IPS-11a (cell line): ENCODE results near the gene DRD5.
"Not testable (repeated sequence)": the region's sequence is repeated elsewhere in the genome, so short reads cannot be mapped to it uniquely, and the experiment has no call there.

ENCODE experiments used
- H3K4me3 ChIP-seq: one replicate; pipeline ENCODE4 v1.5.1; 2013; ENCODE audit warnings: low read depth, low read length, control low read depth

DRD5 gene

DNA sequence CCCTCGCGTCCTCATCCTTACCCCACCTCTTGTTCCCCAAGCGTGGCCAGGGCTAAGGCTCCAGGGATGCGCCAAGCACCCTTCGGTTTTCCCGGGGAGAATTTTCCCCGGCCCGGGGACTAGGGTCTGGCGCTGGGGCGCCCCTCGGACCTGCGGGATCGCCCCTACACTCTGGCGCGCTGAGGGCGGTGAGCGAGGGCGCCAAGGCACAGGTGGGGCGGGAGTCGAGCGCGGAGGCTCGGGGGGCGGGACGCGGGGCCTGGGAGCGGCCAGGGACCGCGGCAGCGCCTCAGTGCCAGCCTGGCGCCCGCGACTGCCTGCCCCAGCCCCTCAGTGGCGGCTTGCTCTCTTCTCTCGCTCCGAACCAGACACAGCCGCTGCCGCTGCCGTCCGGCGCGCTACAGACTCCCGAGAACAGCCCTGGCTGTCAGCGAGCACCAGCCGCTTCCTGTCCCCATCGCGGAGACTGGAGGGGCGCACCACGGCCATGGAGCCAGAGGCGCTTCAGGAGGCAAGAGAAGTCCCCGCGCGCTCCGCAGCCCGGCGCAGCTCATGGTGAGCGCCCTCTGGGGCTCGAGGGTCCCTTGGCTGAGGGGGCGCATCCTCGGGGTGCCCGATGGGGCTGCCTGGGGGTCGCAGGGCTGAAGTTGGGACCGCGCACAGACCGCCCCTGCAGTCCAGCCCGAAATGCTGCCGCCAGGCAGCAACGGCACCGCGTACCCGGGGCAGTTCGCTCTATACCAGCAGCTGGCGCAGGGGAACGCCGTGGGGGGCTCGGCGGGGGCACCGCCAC is at the start of gene DRD5:
DRD5 (plus strand) TSS at position 292 of the 793 bp plus-strand sequence; CDS start at position 688, 396 bp downstream.
- peak within 1 kb of the TSS; percentile 8 for H3K4me3 ChIP-seq

DNA sequence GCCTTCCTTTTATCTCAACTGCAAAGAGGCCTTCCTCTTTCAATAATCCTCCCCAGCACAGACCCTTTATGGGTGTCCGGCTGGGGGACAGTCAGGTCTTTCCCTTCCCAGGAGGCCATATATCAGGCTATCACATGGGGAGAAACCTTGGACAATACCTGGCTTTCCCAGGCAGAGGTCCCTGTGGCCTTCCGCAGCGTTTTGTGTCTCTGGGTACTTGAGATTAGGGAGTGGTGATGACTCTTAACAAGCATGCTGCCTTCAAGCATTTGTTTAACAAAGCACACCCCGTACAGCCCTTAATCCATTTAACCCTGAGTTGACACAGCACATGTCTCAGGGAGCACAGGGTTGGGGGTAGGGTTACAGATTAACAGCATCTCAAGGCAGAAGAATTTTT is 49.2 kb upstream of the DRD5 start:
- not testable (repeated sequence) for H3K4me3 ChIP-seq

DNA sequence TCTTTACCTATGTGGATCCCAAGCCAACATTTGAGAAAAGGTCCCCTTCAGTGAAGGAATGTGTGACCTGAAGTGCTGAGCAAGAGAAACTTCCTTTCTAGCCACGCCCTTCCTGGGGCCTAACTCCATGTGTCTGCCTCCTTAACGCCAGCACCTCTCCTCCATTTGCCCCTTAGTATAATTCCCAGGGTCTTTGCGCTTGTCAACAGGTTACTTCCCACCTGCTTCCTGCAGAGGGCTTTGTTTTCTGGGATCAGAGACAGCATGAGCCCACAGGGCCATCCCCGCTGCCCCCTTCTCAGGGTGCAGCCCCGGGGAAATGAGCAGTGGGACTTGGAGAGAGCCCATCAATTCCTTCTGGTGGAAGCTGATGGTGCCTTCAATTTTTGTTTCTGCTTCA is 45.9 kb upstream of the DRD5 start:
- H3K4me3 ChIP-seq: no peak overlapping the region

DNA sequence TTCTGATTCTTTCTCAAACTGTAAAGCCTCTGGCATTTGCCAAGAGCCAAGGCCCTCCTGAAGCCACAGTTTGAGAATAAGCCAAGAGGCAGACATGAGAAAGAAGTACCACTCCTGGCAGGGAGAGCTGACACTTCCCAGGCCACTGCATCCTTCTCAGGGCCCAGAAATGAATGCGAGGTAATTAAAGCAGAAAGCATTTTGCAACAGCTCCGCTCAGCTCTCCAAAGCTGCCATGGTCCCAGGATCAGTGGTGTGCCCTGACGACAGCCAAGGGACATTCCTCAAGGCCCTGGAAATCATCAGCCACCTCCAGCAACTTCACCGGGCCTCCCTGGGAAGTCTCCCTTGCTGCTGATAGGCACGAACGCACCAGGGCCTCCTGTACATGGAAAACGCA is 44.2 kb upstream of the DRD5 start:
- H3K4me3 ChIP-seq: not testable (repeated sequence)

DNA sequence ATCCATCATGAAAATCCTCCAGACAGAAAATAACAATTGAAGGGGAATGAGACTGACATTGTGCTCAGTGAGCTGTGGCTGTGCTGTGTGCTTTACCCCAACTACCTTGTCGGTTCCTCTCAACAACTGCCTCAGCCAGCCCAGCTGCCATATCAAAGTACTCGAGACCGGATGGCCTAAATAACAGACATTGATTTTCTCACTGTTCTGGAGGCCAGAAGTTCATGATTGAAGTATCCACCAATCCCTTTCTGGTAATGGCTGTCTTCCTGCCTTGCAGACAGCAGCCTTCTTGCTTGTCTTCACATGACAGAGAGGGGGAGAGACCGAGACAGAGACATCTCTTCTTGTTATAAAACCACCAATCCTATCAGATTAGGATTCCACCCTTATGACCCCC is 37.6 kb upstream of the DRD5 start:
- not testable (repeated sequence) for H3K4me3 ChIP-seq

DNA sequence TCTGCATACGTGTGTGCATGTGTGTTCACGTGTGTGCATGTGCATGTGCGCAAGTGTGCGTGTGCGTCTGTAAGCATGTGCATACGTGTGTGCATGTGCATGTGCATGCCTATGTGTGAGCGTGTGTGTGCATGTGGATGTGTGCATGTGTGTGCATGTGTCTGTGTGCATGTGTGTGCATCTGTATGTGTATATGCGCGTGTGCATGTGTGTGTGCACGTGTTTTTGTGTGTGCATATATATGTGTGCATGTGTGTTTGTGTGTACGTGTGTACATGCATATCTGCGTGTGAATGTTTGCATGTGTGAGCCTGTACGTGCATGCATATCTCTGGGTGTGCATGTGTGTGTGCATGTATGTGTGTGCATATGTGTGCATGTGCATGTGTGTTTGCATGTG is 35.7 kb upstream of the DRD5 start:
- no peak overlapping the region for H3K4me3 ChIP-seq

DNA sequence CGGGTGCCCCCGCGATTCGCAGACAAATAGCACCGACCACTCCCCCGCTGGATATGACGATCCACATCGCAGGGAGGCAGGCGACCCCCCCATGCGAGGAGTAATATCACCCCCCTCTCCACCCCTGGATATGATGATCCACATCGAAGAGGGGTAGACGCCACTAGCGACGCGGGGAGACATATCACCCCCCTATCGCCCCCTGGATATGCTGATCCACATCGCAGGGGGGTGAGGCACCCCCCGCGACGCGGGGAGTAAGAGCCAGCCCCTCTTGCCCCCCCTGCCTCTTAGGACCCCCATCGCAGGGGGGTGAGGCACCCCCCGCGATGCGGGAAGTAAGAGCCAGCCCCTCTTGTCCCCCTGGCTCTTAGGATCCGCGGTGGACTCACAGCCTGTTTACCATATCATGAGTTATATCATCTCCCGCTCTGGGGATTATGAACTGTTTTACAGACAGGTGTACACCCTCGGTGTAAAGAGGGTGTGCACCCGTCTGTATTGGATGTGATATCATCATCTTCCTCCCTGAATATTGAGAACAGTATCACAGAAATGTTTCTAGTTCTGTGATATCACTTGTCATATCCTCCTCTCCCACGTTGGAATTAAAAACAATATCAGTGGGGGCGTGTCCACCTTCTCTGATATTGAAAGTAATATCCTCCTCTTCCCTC is 22.7 kb upstream of the DRD5 start:
- no peak overlapping the region for H3K4me3 ChIP-seq

DNA sequence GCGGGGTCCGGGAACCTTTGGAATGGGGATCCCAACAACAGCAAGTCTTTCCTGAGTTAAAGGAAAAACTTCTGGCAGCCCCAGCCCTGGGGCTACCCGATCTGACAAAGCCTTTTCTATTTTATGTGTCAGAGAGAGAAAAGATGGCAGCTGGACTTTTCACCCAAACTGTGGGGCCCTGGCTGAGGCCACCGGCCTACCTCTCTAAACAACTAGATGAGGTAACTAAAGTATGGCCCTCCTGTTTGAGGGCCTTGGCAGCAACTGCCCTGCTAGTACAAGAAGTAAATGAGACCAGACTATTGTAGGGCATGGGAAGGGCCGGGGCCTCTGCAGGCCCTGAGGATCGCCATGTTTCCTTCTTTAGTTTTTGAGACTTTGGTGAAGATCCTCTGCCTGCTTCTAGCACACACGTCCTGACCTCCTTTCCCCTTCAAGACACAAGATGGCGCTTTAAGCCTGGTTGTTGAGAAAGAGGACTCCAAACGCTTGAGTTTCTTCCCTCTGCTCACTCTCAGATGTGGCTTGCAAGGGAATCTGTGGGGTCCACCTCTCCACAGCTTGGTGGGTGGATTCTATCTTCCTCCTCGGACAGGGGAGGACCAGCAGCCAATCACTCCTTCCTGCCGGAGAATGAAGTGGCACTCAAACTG is 18.5 kb upstream of the DRD5 start:
- no peak overlapping the region for H3K4me3 ChIP-seq

DNA sequence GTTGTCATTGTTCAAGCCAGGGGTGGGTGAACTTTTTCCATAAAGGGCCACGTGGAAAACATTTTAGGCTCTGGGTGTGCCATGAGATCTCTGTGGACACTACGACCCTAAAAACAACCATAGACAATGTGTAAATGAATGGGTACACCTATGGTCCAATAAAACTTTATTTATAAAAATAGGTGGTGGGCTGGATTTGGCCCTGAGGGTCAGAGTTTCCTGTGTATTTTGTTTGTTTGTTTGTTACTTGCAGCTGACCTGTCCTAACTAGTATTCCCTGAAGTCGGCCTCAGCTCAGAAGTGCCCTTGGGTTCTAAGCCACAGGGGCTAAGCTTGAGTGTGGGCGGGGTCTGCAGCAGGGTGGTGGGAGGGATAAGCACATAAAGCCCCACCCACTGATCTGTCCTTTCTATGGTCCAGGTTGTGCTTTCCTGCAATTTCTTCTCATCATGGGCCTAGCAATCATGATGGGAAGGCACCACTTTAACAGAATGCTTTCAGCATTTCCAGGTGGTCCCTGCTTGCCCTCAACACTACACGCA is 17.2 kb upstream of the DRD5 start:
- H3K4me3 ChIP-seq: no peak overlapping the region

DNA sequence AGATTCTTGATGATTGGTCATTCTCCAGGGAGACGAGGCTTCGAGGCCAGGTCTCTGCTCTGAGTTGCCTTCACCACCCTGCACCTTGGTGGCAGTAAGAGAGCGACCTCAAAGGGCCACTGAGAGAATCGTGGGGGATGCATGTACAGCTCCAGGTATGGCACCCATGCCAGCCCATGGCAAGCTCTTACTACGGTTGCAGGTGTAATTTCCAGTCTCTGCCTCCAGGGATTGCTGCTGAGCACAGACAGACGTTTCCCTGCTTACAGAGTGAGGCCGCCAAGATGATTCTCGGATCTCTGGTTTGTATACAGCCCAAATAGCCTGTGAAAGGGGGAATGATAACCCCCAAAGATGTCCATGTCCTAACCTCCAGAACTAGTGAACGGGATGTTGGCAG is 16.3 kb upstream of the DRD5 start:
- H3K4me3 ChIP-seq: no peak overlapping the region

DNA sequence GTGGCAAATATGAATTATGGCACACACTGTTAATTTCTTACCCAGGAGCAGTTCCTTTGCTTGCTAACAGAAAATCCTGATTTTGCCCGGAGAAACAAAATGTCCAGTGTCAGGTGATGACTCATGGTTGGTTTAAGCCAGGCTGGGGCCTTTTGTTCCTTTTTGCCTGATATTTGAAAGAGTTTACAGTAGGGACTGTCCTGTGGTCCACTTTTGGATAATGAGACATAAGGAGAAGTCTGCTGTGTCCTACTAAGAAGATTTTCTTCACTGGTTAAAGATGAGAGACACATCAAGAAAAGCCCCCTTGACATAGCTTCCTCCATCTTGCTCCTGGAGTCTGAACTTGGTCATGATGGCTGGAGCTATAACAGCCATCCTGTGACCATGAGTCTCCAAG is 12.1 kb upstream of the DRD5 start:
- H3K4me3 ChIP-seq: no peak overlapping the region

DNA sequence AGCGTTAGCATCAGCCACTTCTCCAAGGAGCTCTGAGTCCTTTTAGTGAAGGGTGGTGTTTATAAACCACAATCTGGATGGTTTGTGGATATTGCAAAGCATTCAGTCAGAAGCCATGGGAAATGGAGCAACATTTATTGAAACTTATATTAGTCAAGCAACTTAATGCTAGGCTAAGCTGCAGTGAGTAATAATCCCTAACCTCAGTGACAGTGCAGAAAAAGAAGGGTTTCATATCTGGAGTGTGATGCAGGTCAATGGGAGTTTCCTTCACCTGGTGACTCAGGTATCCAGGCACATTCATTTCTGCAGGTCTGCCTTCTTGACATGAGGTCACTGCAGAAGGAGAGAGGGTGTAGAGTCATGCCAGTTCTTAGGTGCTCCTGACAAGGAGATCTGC is 10.4 kb upstream of the DRD5 start:
- no peak overlapping the region for H3K4me3 ChIP-seq

DNA sequence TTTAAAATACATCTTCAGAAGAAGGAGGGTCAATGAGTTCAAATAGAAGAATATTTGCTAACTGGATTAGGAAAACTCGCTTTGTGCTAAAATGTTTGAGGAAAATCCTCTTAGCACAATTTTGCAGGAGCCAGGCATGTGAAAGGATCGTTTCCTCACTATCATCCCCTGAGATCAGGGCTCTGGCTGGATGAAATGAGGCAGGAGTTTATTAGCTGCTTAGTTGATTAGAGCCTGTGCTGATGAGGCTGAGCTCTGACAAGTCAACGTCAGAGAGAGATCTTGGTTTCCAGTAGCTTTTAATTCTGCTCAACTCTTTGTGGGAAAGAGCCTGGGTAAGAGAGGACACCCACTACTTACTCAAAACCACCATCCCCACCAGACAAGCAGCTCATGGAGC is 8.0 kb upstream of the DRD5 start:
- no peak overlapping the region for H3K4me3 ChIP-seq

DNA sequence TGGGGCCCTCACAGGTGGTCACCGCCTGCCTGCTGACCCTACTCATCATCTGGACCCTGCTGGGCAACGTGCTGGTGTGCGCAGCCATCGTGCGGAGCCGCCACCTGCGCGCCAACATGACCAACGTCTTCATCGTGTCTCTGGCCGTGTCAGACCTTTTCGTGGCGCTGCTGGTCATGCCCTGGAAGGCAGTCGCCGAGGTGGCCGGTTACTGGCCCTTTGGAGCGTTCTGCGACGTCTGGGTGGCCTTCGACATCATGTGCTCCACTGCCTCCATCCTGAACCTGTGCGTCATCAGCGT is 652 bp downstream of the DRD5 start:
- H3K4me3 ChIP-seq: no peak overlapping the region

DNA sequence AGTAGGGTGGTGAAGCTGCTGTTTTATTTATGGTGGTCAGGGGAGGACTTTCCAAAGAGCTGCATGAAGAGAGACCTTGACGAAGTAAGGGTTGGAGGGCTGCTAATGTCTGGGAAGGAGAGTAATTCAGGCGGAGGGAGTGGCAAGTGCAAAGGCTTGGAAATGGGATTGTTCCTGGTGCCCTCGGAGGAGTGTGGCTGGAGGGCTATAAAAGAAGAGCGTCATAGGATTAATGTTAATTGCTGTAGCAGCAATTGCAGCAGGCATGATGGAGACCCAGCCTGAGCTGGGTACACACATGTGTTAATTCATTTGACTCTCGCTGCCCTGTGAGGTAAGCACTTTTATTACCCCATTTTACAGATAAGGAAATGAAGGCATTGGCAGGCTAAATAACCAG is 4.5 kb downstream of the DRD5 start:
- H3K4me3 ChIP-seq: not testable (repeated sequence)

DNA sequence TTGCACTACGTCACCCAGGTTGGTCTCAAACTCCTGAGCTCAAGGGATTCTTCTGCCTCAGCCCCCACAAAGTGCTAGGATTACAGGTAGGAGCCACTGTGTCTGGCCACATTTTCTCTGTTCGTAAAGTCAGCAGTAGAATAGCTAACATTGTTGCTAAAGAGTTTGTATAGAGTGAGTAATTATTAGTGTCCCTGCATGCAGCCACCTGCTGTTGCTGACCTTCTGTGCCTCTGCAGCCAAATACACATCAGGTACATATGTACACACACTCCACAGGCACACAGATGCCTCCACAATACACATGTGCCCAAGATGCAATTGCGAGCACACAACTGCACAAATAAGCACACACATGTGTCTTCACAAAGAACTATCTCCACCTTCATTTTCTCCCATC is 10.9 kb downstream of the DRD5 start:
- no peak overlapping the region for H3K4me3 ChIP-seq

DNA sequence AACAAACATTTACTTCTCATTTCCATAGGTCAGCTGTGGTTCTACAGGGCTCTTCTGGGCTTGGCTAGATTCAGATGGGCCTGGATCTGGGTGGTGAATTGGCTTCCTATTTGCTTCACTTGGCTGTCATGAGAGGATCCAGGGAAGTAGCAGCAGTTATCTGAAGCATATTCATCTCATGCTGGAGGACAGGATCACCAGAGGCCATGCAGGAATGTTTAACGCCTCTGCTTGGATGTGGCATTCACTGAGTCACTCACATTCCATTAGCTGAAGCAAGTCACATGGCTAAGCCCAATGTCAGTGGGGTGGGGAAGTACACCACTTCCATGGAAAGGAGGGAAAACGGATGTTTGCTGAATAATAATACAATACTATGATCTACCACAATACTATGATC is 15.2 kb downstream of the DRD5 start:
- not testable (repeated sequence) for H3K4me3 ChIP-seq

DNA sequence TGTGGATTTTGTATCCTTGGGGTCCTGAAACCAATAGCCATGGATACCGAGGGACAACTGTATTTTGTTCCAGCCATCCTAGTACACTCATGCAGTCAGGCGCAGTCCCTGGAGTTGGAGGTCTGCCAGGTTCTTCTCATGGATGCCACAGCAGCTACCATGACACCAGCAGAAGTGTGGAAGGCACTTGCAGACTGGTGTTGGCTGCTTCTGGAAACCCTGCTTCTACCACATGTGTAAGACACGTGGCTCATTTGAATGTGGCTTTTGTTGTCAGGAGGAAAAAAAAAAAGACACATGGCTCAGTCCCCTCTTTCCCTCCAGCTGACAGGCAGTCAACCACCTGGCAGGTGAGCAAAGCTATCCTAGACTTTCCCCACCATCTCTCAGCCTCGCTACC is 19.4 kb downstream of the DRD5 start:
- no peak overlapping the region for H3K4me3 ChIP-seq

DNA sequence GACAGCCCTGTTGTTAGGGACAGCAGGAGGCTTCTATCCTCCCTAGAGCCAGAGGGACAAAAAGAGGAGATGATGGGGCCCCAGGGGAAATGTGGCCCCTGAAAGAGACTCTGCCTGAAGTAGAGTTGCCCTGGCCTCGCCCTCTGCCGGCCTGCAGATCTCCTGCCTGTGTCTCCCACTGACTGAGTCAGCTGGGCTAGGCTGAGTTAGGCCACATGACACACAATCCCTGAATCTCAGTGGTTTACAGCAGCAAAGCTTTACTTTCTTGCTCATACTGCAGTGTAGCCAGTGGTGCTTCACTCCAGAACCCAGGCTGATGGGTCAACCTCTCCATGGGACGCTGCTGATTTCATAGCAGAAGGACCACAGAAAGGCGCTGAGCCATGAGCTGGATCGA is 23.5 kb downstream of the DRD5 start:
- no peak overlapping the region for H3K4me3 ChIP-seq

DNA sequence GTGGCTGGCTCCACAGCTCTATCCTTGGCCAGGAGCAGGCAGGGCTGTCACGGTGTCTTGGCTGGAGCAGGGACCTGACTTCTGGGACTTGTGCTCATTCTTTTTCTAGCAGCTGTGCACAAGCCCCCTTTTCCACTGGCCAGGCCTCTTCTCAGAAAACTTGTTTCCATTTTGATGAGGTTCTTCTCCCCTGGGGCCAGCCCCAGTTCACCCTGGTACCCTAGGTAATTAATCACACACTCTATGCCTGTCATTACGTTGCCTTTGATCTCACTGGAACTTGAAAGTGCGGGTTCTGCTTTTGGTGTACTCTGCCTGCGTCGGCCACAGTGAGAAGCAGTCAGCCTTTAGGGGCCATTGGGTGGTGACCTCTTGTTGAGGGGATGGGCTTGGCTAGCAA is 26.6 kb downstream of the DRD5 start:
- no peak overlapping the region for H3K4me3 ChIP-seq

DNA sequence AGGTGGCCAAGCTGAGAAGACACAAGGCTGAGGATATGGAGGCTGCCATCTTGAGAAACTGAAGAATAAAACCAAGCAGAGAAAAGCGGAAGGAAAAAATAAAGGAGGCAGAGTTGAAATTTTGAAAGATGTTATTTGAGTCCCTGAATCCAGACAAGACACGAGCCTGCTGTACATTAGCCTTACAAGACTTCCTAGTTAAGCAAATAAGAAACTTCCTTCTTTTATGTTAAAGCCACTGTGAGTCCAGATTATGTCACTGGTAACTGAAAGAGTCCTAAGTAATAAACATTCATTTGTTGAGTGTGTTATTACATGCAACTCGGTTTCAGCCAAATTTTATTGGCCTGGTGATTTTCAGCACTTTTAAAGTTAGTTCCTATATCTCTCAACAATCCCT is 30.4 kb downstream of the DRD5 start:
- H3K4me3 ChIP-seq: no peak overlapping the region
